HG02642 (cell line): ENCODE data around the gene EXOSC7.
A peak's percentile ranks its signal among the peaks of the same experiment; 100 is the strongest.
"Not testable (repeated sequence)": the region's sequence is repeated elsewhere in the genome, so short reads cannot be mapped to it uniquely, and the experiment has no call there.

ENCODE experiments used
- ATAC-seq: cut with Tn5 transposase; IDR thresholded peaks from one replicate; pipeline ENCODE4 v1.9.1; 2021; ENCODE audit warnings: mild to moderate bottlenecking; ENCODE audit not compliant: unreplicated experiment, poor library complexity

The EXOSC7 gene

DNA sequence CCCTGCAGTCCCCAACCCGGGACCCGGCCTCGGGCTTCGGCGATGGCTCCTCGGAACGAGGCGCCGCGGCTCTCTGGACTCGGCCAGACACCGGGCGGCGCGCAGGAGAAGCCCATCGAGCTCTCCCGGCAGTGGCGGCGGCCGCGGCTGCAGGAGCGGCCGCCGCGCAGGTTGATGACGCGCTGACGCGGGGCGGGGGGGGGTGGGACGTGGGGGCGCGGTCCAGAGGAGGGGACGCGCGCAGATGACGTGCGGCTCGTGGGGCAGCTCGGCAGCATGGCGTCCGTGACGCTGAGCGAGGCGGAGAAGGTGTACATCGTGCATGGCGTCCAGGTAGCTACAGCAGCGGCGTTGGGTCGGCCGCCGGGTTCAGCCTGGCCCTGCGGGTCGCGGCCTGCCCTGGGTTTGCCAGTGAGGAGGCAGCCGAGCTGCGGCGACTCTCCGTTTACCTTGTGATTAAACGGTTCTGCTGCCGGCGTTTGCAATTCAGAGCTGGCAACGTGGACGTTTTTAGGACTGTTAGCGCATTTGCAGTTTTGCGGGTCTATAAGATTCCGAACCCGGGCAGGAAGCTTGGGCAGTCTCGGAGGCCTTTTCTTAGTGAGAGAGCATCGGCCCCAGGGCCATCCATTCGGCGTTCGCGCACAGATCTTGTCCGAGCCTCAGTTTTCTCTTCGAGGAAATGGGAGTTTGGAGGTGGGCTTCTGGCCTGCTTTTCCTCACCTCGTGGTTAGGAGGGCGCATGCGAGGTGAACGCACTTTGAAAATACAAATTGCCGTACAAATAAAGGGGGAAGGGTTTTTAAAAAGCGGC is at the start of gene EXOSC7, which contains the start of gene ZDHHC3:
EXOSC7 (plus strand) TSS at position 243 of the 814 bp plus-strand sequence; CDS start at position 277, 34 bp downstream.
ZDHHC3 (minus strand) TSS at position 173 of the 814 bp plus-strand sequence. CDS start 16,738 bp downstream, outside the sequence.
- peak; percentile 83 for ATAC-seq

DNA sequence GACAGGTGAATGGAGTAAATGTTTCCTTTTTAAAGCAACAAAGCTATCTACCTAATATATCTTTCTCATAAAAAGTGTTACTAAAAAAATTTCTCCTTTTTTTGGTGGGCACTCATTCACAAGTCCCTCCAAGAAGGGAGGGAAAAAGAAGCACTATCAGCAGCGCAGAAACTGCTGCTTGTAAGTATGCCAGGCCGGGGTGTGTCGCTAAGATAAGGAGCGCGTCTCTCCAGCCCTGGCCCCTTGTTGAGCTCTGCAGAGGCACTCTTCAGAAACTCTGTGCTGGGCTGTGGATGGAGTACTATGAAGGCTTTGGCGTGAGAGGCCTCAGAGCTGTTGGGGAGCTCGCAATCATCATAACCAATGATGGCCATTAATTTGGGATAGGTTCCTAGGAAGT is 49.1 kb upstream of the EXOSC7 start:
- ATAC-seq, result no peak

DNA sequence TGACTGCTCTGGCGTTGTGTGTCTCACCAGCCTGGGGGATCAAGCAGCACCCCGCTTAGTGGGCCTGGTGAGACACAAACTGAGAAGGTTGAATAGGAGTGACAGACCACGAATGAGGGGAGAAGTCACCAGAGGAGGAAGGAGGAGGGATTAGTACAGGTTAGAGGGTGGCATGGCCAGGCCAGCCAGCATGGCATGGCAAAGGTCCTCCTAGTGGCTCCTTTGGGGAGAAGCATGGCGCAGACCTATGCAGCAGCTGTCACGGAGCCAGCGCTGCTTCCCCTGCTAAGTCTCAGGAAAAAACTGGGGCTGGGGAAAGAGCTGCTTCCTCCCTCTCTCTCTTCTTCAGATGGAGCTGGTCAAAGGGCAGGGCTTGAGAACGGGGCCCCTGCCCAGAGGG is 48.7 kb upstream of the EXOSC7 start:
- ATAC-seq, result no peak

DNA sequence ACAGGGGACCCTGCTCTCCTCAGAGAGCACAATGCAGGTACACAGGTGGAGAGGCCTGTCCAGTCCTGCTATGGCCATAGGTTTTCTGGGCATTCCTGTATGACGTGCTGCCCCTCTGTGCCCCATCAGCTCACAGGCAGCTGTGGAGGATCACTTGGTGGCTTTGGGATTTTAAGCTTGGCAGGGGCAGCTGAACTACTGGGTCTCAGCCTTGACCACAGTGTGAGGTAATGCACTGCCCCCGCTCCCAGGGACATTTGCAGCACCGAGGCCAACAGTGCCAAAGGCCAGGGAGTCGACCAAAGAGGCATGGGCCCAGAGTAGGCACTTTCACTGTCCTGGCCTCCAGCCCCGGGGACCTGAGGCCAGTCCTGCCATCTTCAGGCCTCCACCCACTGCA is 46.3 kb upstream of the EXOSC7 start:
- no peak for ATAC-seq

DNA sequence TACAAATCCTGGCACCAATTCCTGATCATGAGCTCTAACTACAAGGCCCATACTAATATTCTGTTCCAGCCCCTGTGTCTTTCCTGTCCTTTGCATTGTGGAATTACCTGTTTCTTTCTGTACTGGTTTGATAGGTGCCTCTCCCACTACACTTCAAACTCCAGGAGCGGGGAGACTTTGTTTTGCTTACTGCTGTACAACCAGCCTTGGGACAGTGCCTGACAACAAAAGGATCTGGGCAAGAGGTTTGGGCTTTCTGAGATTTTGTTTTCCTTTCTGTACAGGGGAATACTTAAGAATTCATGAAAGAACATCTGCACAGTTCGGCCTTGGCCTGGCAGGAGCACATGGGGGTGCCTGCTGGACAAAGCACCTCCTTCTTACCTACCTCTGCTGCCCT is 45.1 kb upstream of the EXOSC7 start:
- no peak for ATAC-seq

DNA sequence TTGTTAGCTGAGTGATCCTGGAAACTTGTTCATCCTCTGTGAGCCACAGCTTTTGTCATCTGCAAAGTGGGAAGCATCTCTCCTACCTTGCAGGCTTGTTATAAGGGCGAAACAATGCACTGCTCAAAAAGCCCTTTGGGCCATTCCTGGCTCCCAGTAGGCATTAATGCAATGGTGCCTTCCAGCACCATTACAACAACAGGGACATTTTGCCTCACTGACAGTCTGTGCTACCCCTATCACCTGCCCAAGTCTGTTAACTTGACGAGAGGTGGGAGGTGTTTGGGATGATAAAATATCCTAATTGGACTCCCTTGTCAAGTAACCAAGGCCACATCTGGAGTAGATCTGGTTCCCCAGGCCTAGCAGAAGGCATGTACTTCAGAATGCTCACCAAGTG is 44.3 kb upstream of the EXOSC7 start:
- no peak for ATAC-seq

DNA sequence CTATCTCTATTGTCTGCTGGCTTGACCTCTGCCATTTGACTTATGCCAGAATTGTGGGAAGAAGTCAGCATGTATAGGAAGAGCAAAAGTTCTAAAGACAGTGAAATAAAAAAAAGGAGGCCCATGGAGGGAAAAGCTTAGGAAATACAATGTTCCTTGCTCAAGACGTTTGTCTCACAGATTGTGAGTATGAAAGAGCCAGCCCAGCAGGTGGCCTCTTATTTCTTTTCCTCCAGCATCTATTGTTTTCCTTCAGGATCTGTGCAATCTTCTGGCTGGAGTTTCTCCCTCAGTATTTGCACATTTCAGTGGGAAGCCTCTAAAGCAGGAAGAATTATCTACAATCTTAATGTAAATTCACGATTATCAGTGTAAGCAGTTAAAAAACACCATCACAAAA is 43.8 kb upstream of the EXOSC7 start:
- no peak for ATAC-seq

DNA sequence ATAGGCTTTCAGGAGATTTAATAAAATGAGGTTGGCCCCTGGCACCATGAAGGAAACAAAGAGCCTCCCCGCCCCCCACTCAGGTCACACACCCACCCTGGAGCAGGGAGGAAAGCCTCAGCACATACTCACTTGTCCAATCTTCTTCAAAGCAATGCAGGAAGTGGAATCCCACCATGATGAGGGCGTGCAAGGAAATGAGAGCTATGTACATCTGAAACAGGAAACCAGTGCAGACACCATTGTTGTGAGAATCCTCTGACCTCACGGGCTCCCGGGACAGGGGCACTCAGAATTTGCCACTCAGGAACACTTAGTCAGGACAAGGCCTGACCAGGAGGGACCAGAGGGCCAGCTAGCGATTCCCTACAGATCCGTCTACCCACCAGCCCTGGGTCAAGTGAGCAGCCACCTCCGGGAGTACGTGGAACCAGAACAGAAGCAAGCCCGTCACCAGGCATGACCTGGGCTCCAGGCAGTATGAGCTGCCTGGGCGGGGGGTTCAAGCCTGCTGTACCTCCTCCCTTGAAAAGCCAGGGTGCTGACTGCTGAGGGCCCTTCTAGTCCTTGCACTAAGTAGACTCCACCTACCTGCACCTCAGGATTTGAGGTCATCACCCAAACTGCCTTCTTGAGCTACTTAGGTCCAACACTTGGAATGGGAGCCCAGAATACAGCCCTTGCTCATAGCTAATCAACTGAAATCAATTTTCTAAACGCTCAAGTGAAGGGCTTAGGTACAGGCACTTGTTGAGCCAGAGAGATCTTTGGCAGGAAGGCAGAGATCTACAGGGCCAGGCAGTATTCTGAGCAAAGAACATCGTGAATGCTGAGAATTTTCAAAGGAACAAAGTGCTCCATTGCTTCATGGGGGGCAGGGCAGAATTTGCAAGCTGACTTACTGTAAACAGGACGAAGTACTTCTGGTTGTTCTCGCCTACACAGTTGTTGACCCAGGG is 42.8 kb upstream of the EXOSC7 start:
- ATAC-seq, result no peak

DNA sequence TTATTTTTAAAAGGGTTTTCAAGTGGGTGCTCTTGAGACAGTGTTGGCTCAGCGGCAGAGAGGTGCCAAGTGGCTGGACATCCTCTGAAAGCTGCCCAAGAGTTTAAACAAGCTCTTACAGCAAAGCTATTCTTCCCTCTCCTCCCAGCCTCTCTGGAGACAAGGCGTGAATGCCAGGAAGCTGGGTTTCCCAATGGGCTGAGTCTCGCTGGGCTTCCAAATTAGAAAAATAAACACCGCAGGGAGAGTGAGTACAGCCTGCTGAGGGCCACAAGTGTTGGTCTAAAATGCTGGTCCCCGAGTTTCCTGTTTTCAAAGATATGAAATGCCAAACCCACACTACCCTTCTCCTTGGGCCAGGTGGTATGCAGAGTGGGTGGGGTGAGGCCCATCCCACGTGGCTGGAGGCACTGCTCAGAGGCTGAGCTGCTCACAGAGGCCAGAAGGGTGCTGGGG is 36.4 kb upstream of the EXOSC7 start:
- ATAC-seq, result no peak

DNA sequence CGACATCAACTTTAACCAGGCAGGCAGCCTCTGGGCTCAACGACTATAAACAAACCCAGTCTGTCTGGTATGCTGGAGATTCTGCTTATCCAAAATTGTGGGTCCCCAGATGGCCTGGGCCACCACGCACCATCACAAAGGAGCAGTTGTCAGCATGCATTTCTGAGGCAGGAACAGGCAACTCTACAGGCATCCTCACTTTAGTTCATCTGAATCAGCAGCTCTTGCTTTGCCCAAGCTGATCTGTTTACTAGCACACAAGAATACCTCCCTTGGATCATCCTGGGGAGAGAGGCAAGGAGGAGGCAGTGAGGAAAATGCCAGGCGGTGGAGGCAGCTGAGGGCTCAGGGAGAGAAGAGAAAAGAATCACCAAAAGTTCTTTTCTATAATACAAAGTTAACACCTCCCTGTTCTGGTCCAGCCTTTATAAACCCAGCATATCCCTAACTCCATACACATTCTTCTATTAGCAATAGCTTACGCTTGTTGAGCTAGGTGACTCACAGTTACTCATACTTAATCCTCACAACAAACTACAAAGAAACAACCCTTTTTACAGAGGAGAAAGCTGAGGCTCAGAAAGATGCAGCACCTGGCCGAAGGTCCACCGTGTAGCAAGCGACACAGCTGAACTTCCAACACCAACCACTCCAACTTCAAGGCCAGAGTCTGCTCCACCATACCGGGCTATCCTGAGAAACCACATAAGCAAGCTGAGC is 33.7 kb upstream of the EXOSC7 start:
- ATAC-seq, result no peak

DNA sequence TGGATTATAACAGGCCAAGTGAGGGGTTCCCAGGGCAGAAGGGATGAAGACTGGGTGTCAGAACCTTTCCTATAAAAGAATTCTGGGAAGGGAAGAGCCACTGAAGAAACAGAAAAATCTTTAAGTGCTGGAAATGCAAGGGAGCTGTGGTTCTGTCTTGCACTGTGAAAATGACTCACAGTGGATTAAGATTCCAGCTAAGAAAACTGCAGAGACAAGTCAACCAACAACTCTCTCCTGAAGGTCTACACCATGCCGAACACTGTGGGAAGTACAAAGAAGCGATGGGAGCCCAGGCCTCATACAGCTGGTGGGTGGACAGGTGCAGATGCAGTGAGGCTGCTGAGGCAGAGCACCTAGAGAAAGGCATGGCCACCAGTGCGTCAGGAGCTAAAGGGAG is 27.8 kb upstream of the EXOSC7 start:
- no peak for ATAC-seq

DNA sequence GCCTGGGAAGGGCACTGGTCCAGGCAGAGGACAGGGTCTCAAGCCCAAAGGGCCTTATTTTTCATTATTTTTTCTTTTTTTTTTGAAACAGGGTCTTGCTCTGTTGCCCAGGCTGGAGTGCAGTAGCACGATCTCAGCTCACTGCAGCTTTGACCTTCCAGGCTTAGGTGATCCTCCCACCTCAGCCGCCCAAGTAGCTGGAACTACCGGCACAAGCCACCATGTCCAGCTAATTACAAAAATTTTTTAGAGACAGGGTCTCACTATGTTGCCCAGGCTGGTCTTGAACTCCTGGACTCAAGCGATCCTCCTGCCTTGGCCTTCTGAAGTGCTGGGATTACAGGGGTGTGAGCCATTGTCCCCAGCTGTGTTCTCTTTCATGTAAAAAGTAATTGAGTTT is 26.3 kb upstream of the EXOSC7 start:
- not testable (repeated sequence) for ATAC-seq

DNA sequence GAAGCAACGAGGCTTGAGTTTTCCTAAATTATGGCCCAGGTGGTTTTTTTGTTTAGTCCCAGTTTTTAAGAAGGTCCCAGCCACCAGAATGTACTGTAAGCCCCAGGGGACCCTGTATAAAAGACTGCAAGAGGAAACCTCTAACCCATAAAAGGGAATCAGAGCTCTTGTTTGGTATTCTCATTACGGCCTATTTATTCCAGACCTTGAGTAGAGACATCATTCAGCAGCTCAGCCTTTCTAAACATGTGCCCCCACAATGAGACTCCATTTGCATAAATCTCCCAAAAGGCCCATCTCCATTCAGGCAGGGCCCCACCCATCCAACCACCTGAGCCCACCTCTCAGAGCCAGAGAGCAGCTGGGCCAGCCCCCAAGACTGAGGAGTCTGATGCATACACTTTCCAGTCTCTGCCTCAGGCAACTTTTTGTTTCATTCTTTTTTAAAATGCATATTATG is 25.7 kb upstream of the EXOSC7 start:
- ATAC-seq, result no peak

DNA sequence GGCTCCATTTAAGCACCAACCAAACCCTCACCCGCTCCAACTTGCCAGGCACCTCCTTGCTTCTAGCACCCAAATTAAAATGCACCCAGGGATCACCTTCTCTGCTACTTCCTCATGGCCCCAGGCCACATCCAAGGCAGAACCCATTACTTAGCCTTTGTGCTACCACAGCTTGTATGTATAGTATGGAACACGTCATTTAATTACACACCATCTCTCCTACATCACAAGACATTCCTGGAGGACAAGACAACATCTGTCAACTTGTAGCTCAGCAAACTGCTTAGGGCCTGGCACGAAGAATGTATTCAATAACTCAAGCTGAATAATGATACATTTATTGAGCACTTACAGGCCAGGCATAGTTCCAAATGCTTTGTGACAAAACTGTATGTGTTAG is 23.4 kb upstream of the EXOSC7 start:
- ATAC-seq, result no peak

DNA sequence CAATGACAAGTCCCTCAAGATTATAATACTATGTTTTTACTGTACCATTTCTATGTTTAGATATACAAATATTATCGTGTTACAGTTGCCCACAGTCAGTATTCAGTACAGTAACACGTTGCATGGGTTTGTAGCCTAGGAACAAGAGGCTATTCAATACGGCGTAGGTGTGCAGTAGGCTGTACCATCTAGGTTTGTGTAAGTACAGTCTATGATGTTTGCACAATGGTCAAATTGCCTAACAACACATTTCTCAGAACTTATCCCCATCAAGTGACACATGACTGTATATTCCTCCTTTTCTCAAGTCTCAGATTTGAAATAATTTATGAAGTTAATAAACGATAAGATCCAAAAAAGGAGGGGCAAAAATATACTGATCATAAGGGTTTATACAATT is 21.7 kb upstream of the EXOSC7 start:
- ATAC-seq, result no peak

DNA sequence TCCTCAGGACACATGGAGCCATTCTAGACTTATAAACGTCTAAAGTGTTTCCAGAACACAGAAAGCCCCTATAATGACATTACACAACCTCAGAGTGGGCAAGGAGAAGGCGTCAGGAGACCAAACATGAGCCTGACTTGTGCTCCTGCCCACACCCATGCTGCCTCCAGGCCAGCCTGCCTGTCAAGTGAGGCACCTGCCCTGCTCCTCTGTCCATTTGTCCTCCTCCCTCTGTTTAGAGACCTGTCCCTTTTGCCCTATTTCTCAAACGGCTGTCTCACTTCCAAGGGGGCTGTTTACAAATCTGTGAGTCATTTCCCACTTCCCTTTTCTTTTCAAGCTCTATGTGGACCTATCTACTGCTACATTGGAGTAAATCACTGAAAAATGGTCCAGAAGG is 21.1 kb upstream of the EXOSC7 start:
- peak; percentile 66 for ATAC-seq

DNA sequence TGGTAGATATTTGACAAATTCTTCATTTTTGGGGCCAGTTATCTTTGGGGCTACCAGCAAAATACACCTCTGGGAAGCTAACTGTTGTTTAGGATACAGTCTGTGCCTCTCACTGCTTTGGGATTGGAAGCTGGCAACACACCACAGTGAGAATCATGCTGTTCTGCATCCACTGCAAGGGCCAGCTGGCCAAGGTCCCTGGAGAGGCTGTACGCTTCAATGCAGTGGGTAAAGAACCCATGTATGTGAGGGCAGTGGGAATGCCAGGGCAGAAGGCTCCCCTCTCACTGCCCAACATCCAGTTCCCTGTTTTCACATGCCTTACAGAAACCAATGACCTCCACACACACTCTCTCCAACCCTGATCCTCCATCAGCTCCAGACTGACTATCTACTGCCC is 20.1 kb upstream of the EXOSC7 start:
- no peak for ATAC-seq

DNA sequence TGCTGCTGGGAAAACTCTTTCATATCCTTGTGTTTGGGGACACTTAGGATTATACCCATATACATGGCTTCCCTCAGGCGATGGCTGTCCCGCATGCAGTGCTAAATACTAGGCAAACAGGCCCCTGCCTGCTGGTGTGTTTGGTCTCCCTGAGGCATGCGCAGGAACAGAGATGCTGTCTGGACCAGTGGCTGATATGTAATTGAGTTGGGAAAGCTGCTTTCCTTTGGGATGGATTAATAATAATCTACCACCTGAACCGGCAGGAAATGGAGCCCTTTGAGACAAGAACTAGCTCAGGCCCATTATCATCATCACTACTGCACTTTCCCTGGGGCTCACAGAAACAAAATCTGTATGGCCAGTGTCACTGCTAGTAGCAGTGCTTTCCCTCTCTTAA is 18.1 kb upstream of the EXOSC7 start:
- no peak for ATAC-seq

DNA sequence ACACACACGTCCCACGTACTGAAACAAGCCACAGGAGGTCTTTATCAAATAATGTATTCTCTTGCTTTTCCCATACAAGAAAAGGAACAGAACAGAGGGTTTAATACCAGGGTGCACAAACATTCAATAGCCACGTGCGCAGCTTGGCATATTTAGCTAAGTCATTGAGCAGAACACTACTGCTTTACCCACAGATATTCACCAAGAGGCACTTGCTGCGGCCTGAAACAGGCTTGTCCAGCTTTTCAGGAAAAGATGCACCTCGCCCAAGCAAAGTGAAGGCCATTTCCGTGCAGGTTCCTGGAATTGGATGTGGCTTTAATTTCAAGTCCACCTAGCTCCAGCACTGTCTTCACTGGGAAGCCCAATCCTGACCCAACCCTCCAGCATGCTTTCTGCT is 17.7 kb upstream of the EXOSC7 start:
- no peak for ATAC-seq

DNA sequence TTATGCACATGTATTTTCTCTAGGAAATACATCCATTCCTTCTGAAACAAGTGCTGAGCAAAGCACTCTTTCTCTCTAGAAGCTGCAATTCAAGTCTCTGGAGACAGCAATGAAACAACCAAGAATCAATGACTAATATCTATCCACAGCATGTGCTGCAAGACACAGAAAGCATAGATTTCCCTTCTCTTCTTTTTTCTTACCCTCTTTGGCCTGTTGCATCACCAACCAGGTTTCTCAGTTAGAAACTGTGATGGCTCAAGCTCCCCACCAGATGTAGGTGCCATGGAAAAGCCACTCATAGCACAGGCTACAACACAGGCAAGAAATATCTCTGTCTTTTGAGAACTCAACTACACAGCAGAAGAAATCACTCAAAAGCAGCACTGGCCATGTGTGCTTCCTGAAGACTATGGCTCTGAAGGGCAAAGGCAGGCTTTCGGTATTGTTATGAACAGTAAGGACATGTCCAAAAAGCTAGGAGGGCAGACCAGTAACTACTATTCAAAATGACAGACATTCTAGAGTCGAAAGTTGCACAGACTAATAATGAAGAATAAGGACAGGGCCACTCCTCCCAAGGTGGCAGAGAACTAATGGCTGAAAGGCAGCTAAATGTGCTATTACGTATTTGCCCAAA is 15.5 kb upstream of the EXOSC7 start:
- no peak for ATAC-seq
